ENCODE results near the gene RNASE4.

RNASE4 gene

DNA sequence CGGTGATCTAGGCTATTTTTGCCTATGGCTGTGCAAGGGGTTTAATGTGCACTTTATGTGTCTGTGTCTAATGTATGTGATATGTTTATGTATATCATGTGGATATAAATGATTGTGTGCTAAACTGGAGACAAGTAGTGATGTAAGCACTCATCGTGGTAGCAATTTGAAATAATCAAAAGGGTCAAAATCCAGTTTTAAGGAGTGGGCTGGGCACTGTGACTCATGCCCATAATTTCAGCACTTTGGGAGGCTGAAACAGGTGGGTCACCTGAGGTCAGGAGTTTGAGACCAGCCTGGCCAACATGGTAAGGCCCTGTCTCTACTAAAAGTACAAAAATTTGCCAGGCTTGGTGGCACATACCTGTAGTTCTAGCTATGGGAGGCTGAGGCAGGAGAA, 64.1 kb downstream of the RNASE4 start:
- H3K4me3 ChIP-seq (ENCODE audit: low read depth, low read length): no peak overlapping the region
- TF ChIP-seq CTCF (IDR thresholded peaks at IDR 0.05; ENCODE audit: low read depth, low read length): no peak

DNA sequence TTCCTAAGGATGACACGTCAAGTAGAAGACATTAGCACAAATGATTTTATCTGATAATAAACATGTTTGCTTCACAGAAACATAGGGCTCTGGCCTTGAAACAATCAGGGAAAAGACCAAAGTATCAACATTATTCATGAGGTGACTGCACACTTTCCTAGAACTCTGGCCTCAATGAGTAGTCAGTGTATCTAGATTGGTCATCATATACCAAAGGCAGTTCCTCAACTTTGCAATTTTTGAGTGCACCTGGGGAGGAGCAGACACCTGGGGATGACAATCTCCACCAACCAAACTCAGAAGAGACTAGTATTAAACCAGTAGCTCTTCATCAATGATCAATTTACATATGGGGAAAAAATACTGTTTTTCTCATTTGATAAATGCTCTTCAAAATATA, 65.8 kb downstream of the RNASE4 start:
- no peak for TF ChIP-seq CTCF (IDR thresholded peaks at IDR 0.05; ENCODE audit: low read depth, low read length)
- H3K4me3 ChIP-seq (ENCODE audit: low read depth, low read length): no peak overlapping the region

Measured in WI38 (cell line).